Liver (tissue), 9 donors: ENCODE data around the gene HTR3B. TPM values are rescaled to one million over a fixed set of nuclear protein-coding genes. Genes with fewer than 3 reads are reported as not detected.

Source experiments
- DNase-seq: peaks from one replicate; pipeline ENCODE4 v3.0.0-alpha.2; 2017; ENCODE audit warnings: low spot score
- H3K27ac ChIP-seq, 2 donors: one replicate each; pipeline ENCODE4 v1.7.0; 2013; ENCODE audit warnings: inconsistent platforms in 2 of 2, low read length in 2 of 2, control low read depth in 1 of 2, low read depth in 1 of 2, mild to moderate bottlenecking in 1 of 2
- H3K27me3 ChIP-seq, 4 donors: one replicate each; pipeline versions ENCODE4 v1.6.1 to v1.7.0; 2013; ENCODE audit warnings: low read length in 3 of 4, inconsistent platforms in 1 of 4, mild to moderate bottlenecking in 1 of 4, moderate library complexity in 1 of 4; ENCODE audit not compliant: control insufficient read depth in 4 of 4, insufficient read depth in 4 of 4
- H3K36me3 ChIP-seq, 4 donors: one replicate each; pipeline versions ENCODE4 v1.6.1 to v1.7.0; 2013; ENCODE audit warnings: low read length in 3 of 4, mild to moderate bottlenecking in 3 of 4, low read depth in 1 of 4, moderate library complexity in 1 of 4; ENCODE audit not compliant: control insufficient read depth in 4 of 4, insufficient read depth in 3 of 4
- H3K4me1 ChIP-seq, 4 donors: one replicate each; pipeline versions ENCODE4 v1.6.1 to v1.7.0; 2013; ENCODE audit warnings: low read length in 3 of 4, mild to moderate bottlenecking in 3 of 4, moderate library complexity in 1 of 4; ENCODE audit not compliant: control insufficient read depth in 4 of 4, insufficient read depth in 4 of 4
- H3K4me3 ChIP-seq, 3 donors: one replicate each; pipeline versions ENCODE4 v1.6.1 to v1.7.0; 2013; ENCODE audit warnings: low read length in 3 of 3, control low read depth in 1 of 3, low read depth in 1 of 3, mild to moderate bottlenecking in 1 of 3
- H3K9ac ChIP-seq, 2 donors: one replicate each; pipeline ENCODE4 v1.7.0; 2013; ENCODE audit warnings: low read length in 2 of 2, mild to moderate bottlenecking in 2 of 2, moderate library complexity in 2 of 2, control low read depth in 1 of 2, low read depth in 1 of 2
- H3K9me3 ChIP-seq, 4 donors: one replicate each; pipeline versions ENCODE4 v1.6.1 to v1.7.0; 2013; ENCODE audit warnings: low read length in 3 of 4; ENCODE audit not compliant: control insufficient read depth in 4 of 4
- ATF3 ChIP-seq: IDR thresholded peaks from 2 replicates; pipeline ENCODE4 v1.6.1; 2016; ENCODE audit warnings: antibody characterized with exemption
- FOXA2 ChIP-seq: IDR thresholded peaks from 2 replicates; pipeline ENCODE4 v1.6.1; 2016; ENCODE audit warnings: antibody characterized with exemption
- HNF4A ChIP-seq, 2 donors: conservative IDR thresholded peaks; 2 replicates each; pipeline ENCODE4 v1.6.1; 2016; ENCODE audit warnings: antibody characterized with exemption in 2 of 2, mild to moderate bottlenecking in 2 of 2
- JUND ChIP-seq, 2 donors: IDR thresholded peaks; 2 replicates each; pipeline ENCODE4 v1.6.1; 2016; ENCODE audit warnings: antibody characterized with exemption in 2 of 2
- MAX ChIP-seq: IDR thresholded peaks from 2 replicates; pipeline ENCODE4 v1.6.1; 2016; ENCODE audit warnings: antibody characterized with exemption
- REST ChIP-seq: IDR thresholded peaks from 2 replicates; pipeline ENCODE4 v1.6.1; 2016; ENCODE audit warnings: antibody characterized with exemption, mild to moderate bottlenecking
- TAF1 ChIP-seq: conservative IDR thresholded peaks from 2 replicates; pipeline ENCODE4 v1.6.1; 2016; ENCODE audit warnings: antibody characterized with exemption, mild to moderate bottlenecking
- ZBTB33 ChIP-seq: IDR thresholded peaks from 2 replicates; pipeline ENCODE4 v1.6.1; 2016; ENCODE audit warnings: antibody characterized with exemption
- WGBS: extraction: QIAGEN DNeasy Blood & Tissue Kit; methylation state at CpG from one replicate; pipeline ENCODE4 v1.1.7; 2013; 5-methylcytosine and 5-hydroxymethylcytosine counted together
- polyA plus RNA-seq, 2 donors: library from polyadenylated mRNA; stranded (reverse) in 1 of 2; unstranded in 1 of 2; fragments of 200-250 nt in 1 of 2; fragments of >200 nt in 1 of 2; fragmentation: Nextera tagmentation in 1 of 2; extraction: Ambion mirVana in 1 of 2; gene quantifications; one replicate each; pipeline versions ENCODE4 v1.2.1 to v1.2.3, GENCODE V29; 2013 to 2015
- total RNA-seq, 2 donors: library from RNA; depleted of rRNA; stranded (reverse); fragments of >200 nt; gene quantifications; one replicate each; pipeline ENCODE4 v1.2.3, GENCODE V29; 2014
- donor health status: healthy.
- donor health status: healthy.
- donor health status: healthy.
- donor health status: healthy.
- donor health status: healthy.

The HTR3B gene
- total and polyA plus RNA-seq, 4 donors = not detected

GRCh38 chr11:113979431-113979830, 74.8 kb downstream of the HTR3B start:
- no peaks in the 10 kb centered on the region for H3K4me1 ChIP-seq
- H3K9ac ChIP-seq = no peak overlapping the region
- H3K36me3 ChIP-seq = no peaks in the 10 kb centered on the region
- no peak for TF ChIP-seq HNF4A (conservative IDR thresholded peaks at IDR 0.05)
- H3K4me3 ChIP-seq = no peak overlapping the region
- DNase-seq = no peak
- no peak overlapping the region for H3K27ac ChIP-seq
- no peaks in the 10 kb centered on the region for H3K27me3 ChIP-seq
- WGBS = 62% methylated on average over 1 of the region's 1 CpG
- no peaks in the 10 kb centered on the region for H3K9me3 ChIP-seq

- H3K27me3 ChIP-seq = no peaks in the 10 kb centered on the region
- TF ChIP-seq REST (no peak), MAX (no peak), JUND (IDR thresholded peaks at IDR 0.05) (no peak), TAF1 (no peak), ATF3 (no peak)
- no peaks in the 10 kb centered on the region for H3K9me3 ChIP-seq
- no peak overlapping the region for H3K9ac ChIP-seq
- DNase-seq = no peak
- H3K4me3 ChIP-seq = no peak overlapping the region
- H3K27ac ChIP-seq = no peak overlapping the region
- H3K36me3 ChIP-seq = no peaks in the 10 kb centered on the region
- WGBS = 64% methylated on average over 6 of the region's 6 CpGs
- H3K4me1 ChIP-seq = no peaks in the 10 kb centered on the region
These were observed 76.2 kb downstream of the HTR3B start for GRCh38 chr11:113980785-113981184.

GRCh38 chr11:113982306-113982705, 77.7 kb downstream of the HTR3B start:
- Histone ChIP-seq H3K9ac (no peak overlapping the region), H3K9me3 (no peaks in the 10 kb centered on the region), H3K36me3 (no peaks in the 10 kb centered on the region), H3K4me3 (no peak overlapping the region), H3K4me1 (no peaks in the 10 kb centered on the region), H3K27me3 (no peaks in the 10 kb centered on the region), H3K27ac (no peak overlapping the region)
- no peak for DNase-seq
- no peak for TF ChIP-seq FOXA2
- no peak for TF ChIP-seq ZBTB33
